KMS-11 (cell line): Measurements from ENCODE around the gene TBCE.

Source experiments
- H2AFZ ChIP-seq: fragments of 200-600 bp; sonication (generic); 2 replicates; pipeline ENCODE4 v1.6.1; 2016; ENCODE audit warnings: antibody characterized with exemption, mixed run types, low read depth
- H3K27ac ChIP-seq: fragments of 200-600 bp; sonication (generic); 2 replicates; pipeline ENCODE4 v1.6.1; 2016; ENCODE audit warnings: mild to moderate bottlenecking, mixed run types
- H3K27me3 ChIP-seq: fragments of 200-600 bp; sonication (generic); 2 replicates; pipeline ENCODE4 v1.6.1; 2017; ENCODE audit warnings: mild to moderate bottlenecking, low read depth, mixed run types, moderate library complexity; ENCODE audit not compliant: insufficient read depth
- H3K36me3 ChIP-seq: fragments of 200-600 bp; sonication (generic); 2 replicates; pipeline ENCODE4 v1.6.1; 2017; ENCODE audit warnings: mild to moderate bottlenecking, mixed run types; ENCODE audit not compliant: insufficient read depth
- H3K4me1 ChIP-seq: fragments of 200-600 bp; sonication (generic); 2 replicates; pipeline ENCODE4 v1.6.1; 2016; ENCODE audit warnings: mild to moderate bottlenecking, low read depth, mixed run types; ENCODE audit not compliant: poor library complexity, severe bottlenecking
- H3K4me2 ChIP-seq: fragments of 200-600 bp; sonication (generic); 2 replicates; pipeline ENCODE4 v1.7.0; 2016; ENCODE audit warnings: mild to moderate bottlenecking, mixed run types
- H3K4me3 ChIP-seq: fragments of 200-600 bp; sonication (generic); IDR thresholded peaks from 2 replicates; pipeline ENCODE4 v1.6.1; 2017; ENCODE audit warnings: low read depth, low read length, mixed read lengths; ENCODE audit not compliant: insufficient read depth
- H3K79me2 ChIP-seq: fragments of 200-600 bp; sonication (generic); 2 replicates; pipeline ENCODE4 v1.6.1; 2016; ENCODE audit warnings: low read depth, mixed run types; ENCODE audit not compliant: insufficient read depth
- H3K9ac ChIP-seq: fragments of 200-600 bp; sonication (generic); 2 replicates; pipeline ENCODE4 v1.6.1; 2016; ENCODE audit warnings: mild to moderate bottlenecking, mixed run types
- H4K20me1 ChIP-seq: fragments of 200-600 bp; sonication (generic); 2 replicates; pipeline ENCODE4 v1.6.1; 2016; ENCODE audit warnings: mild to moderate bottlenecking, mixed run types; ENCODE audit not compliant: insufficient read depth
- CTCF ChIP-seq: fragments of 200-600 bp; sonication (generic); conservative IDR thresholded peaks from 2 replicates; pipeline ENCODE4 v1.6.1; 2017; ENCODE audit warnings: low read depth, mild to moderate bottlenecking, antibody characterized with exemption, low read length, moderate library complexity, mixed read lengths

Gene TBCE

DNA sequence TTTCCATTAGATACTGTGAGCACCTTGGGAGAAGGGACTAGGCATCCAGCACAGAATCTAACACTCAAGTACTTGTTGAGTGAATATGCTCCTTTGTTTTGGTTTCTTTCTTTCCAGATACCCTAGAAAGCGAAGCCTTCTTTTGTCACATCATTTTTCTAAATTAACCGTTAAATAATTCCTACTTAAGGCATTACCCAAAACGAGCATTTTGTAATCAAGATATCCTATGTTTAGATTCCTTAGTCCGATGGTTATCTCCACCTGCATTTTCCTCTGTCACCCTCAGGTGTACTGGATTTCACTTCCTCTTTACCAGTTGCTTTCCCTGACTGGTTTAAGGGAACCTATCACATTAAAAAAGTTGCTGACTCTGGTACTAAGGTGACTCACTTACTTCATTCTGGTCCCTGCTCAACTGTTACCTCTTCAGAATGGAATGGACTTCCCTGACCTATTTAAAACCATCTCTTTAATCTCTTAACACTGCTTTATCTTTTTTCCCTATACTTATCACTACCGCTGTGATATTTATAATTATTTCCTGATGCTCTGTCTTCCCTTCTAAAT lies 133.8 kb downstream of the TBCE start:
- no peaks in the 10 kb centered on the region for H3K27me3 ChIP-seq
- H4K20me1 ChIP-seq = peaks cover 5% of the 10 kb centered on the region; the same call in 1 of the 2 replicates
- TF ChIP-seq CTCF = no peak
- peaks cover 73% of the 10 kb centered on the region for H3K79me2 ChIP-seq
- H3K9ac ChIP-seq = no peak overlapping the region
- H3K4me2 ChIP-seq = peak overlapping the region; percentile 63; the same call in 1 of the 2 replicates
- no peak overlapping the region for H3K27ac ChIP-seq
- H3K4me3 ChIP-seq = no peak overlapping the region
- H3K36me3 ChIP-seq = no peaks in the 10 kb centered on the region
- H2AFZ ChIP-seq = no peak overlapping the region
- peaks cover 27% of the 10 kb centered on the region for H3K4me1 ChIP-seq
